ENCODE data around the gene TMEM233. TPM values are rescaled to one million over a fixed set of nuclear protein-coding genes. Genes with fewer than 3 reads are reported as not detected.
"Not testable (repeated sequence)": the region's sequence is repeated elsewhere in the genome, so short reads cannot be mapped to it uniquely, and the experiment has no call there.

The TMEM233 gene
- polyA plus RNA-seq, 1 donor: 0.51 TPM

GRCh38 chr12:119652665-119653064 is 59.1 kb downstream of the TMEM233 start:
- Histone ChIP-seq H3K27ac (ENCODE audit: low read length) (no peak overlapping the region), H3K9me3 (ENCODE audit: control insufficient read depth, low read depth, low read length) (peaks cover 11% of the 10 kb centered on the region), H3K36me3 (ENCODE audit: control insufficient read depth, insufficient read depth, low read length) (no peaks in the 10 kb centered on the region), H3K27me3 (ENCODE audit: control insufficient read depth, insufficient read depth, low read length) (no peaks in the 10 kb centered on the region), H3K4me1 (ENCODE audit: control insufficient read depth, insufficient read depth, low read length) (no peaks in the 10 kb centered on the region), H3K4me3 (ENCODE audit: low read length) (no peak overlapping the region)
- WGBS (ENCODE audit: insufficient coverage, low lambda C conversion rate): no CpG with 5 or more reads among the region's 3 CpGs
- no peak for DNase-seq

GRCh38 chr12:119657001-119657400 is 63.4 kb downstream of the TMEM233 start:
- not testable (repeated sequence) for H3K4me3 ChIP-seq (ENCODE audit: low read length); H3K4me1 ChIP-seq (ENCODE audit: control insufficient read depth, insufficient read depth, low read length); H3K27me3 ChIP-seq (ENCODE audit: control insufficient read depth, insufficient read depth, low read length); H3K36me3 ChIP-seq (ENCODE audit: control insufficient read depth, insufficient read depth, low read length); H3K27ac ChIP-seq (ENCODE audit: low read length); DNase-seq
- H3K9me3 ChIP-seq (ENCODE audit: control insufficient read depth, low read depth, low read length): peaks cover 11% of the 10 kb centered on the region
- WGBS (ENCODE audit: insufficient coverage, low lambda C conversion rate): no CpG with 5 or more reads among the region's 2 CpGs

- not testable (repeated sequence) for H3K36me3 ChIP-seq (ENCODE audit: control insufficient read depth, insufficient read depth, low read length); H3K4me3 ChIP-seq (ENCODE audit: low read length); DNase-seq; H3K4me1 ChIP-seq (ENCODE audit: control insufficient read depth, insufficient read depth, low read length); H3K27me3 ChIP-seq (ENCODE audit: control insufficient read depth, insufficient read depth, low read length); H3K27ac ChIP-seq (ENCODE audit: low read length); H3K9me3 ChIP-seq (ENCODE audit: control insufficient read depth, low read depth, low read length)
- no CpG with 5 or more reads among the region's 6 CpGs for WGBS (ENCODE audit: insufficient coverage, low lambda C conversion rate)
Measured at GRCh38 chr12:119658166-119658565, 64.6 kb downstream of the TMEM233 start.

GRCh38 chr12:119659289-119659897 is 65.8 kb downstream of the TMEM233 start:
- WGBS (ENCODE audit: insufficient coverage, low lambda C conversion rate): 20% methylated on average over 2 of the region's 6 CpGs

GRCh38 chr12:119660076-119660475 is 66.5 kb downstream of the TMEM233 start:
- no peak for DNase-seq
- H3K9me3 ChIP-seq (ENCODE audit: control insufficient read depth, low read depth, low read length): no peaks in the 10 kb centered on the region
- H3K36me3 ChIP-seq (ENCODE audit: control insufficient read depth, insufficient read depth, low read length): no peaks in the 10 kb centered on the region
- H3K27me3 ChIP-seq (ENCODE audit: control insufficient read depth, insufficient read depth, low read length): no peaks in the 10 kb centered on the region
- WGBS (ENCODE audit: insufficient coverage, low lambda C conversion rate): no CpG with 5 or more reads among the region's 5 CpGs
- H3K4me1 ChIP-seq (ENCODE audit: control insufficient read depth, insufficient read depth, low read length): no peaks in the 10 kb centered on the region
- H3K27ac ChIP-seq (ENCODE audit: low read length): no peak overlapping the region
- no peak overlapping the region for H3K4me3 ChIP-seq (ENCODE audit: low read length)

More at GRCh38 chr12:119659289-119659897, 65.8 kb downstream of the TMEM233 start:
- H3K9me3 ChIP-seq (ENCODE audit: control insufficient read depth, low read depth, low read length): no peaks in the 10 kb centered on the region
- no peak overlapping the region for H3K4me3 ChIP-seq (ENCODE audit: low read length)
- H3K27me3 ChIP-seq (ENCODE audit: control insufficient read depth, insufficient read depth, low read length): no peaks in the 10 kb centered on the region
- no peak overlapping the region for H3K27ac ChIP-seq (ENCODE audit: low read length)
- H3K4me1 ChIP-seq (ENCODE audit: control insufficient read depth, insufficient read depth, low read length): no peaks in the 10 kb centered on the region
- DNase-seq: no peak
- H3K36me3 ChIP-seq (ENCODE audit: control insufficient read depth, insufficient read depth, low read length): no peaks in the 10 kb centered on the region

GRCh38 chr12:119661882-119662281 is 68.3 kb downstream of the TMEM233 start:
- Histone ChIP-seq H3K4me3 (ENCODE audit: low read length) (no peak overlapping the region), H3K9me3 (ENCODE audit: control insufficient read depth, low read depth, low read length) (no peaks in the 10 kb centered on the region), H3K27ac (ENCODE audit: low read length) (no peak overlapping the region), H3K27me3 (ENCODE audit: control insufficient read depth, insufficient read depth, low read length) (no peaks in the 10 kb centered on the region), H3K4me1 (ENCODE audit: control insufficient read depth, insufficient read depth, low read length) (no peaks in the 10 kb centered on the region), H3K36me3 (ENCODE audit: control insufficient read depth, insufficient read depth, low read length) (no peaks in the 10 kb centered on the region)
- DNase-seq: no peak
- no CpG with 5 or more reads among the region's 4 CpGs for WGBS (ENCODE audit: insufficient coverage, low lambda C conversion rate)

- Histone ChIP-seq H3K4me3 (ENCODE audit: low read length) (no peak overlapping the region), H3K9me3 (ENCODE audit: control insufficient read depth, low read depth, low read length) (peaks cover 2% of the 10 kb centered on the region), H3K4me1 (ENCODE audit: control insufficient read depth, insufficient read depth, low read length) (peaks cover 2% of the 10 kb centered on the region), H3K27me3 (ENCODE audit: control insufficient read depth, insufficient read depth, low read length) (no peaks in the 10 kb centered on the region), H3K27ac (ENCODE audit: low read length) (no peak overlapping the region), H3K36me3 (ENCODE audit: control insufficient read depth, insufficient read depth, low read length) (no peaks in the 10 kb centered on the region)
- DNase-seq: no peak
- WGBS (ENCODE audit: insufficient coverage, low lambda C conversion rate): no CpG with 5 or more reads among the region's 1 CpG
Measured at GRCh38 chr12:119664642-119665041, 71.1 kb downstream of the TMEM233 start.

- H3K36me3 ChIP-seq (ENCODE audit: control insufficient read depth, insufficient read depth, low read length): no peaks in the 10 kb centered on the region
- WGBS (ENCODE audit: insufficient coverage, low lambda C conversion rate): 100% methylated on average over 2 of the region's 4 CpGs
- DNase-seq: no peak
- no peak overlapping the region for H3K4me3 ChIP-seq (ENCODE audit: low read length)
- peaks cover 8% of the 10 kb centered on the region for H3K4me1 ChIP-seq (ENCODE audit: control insufficient read depth, insufficient read depth, low read length)
- H3K27me3 ChIP-seq (ENCODE audit: control insufficient read depth, insufficient read depth, low read length): no peaks in the 10 kb centered on the region
- no peak overlapping the region for H3K27ac ChIP-seq (ENCODE audit: low read length)
- H3K9me3 ChIP-seq (ENCODE audit: control insufficient read depth, low read depth, low read length): peaks cover 2% of the 10 kb centered on the region
Measured at GRCh38 chr12:119665164-119665929, 71.8 kb downstream of the TMEM233 start.

- 83% methylated on average over 1 of the region's 2 CpGs for WGBS (ENCODE audit: insufficient coverage, low lambda C conversion rate)
- no peak overlapping the region for H3K27ac ChIP-seq (ENCODE audit: low read length)
- no peaks in the 10 kb centered on the region for H3K27me3 ChIP-seq (ENCODE audit: control insufficient read depth, insufficient read depth, low read length)
- no peaks in the 10 kb centered on the region for H3K36me3 ChIP-seq (ENCODE audit: control insufficient read depth, insufficient read depth, low read length)
- no peak overlapping the region for H3K4me3 ChIP-seq (ENCODE audit: low read length)
- peaks cover 2% of the 10 kb centered on the region for H3K9me3 ChIP-seq (ENCODE audit: control insufficient read depth, low read depth, low read length)
- peaks cover 15% of the 10 kb centered on the region for H3K4me1 ChIP-seq (ENCODE audit: control insufficient read depth, insufficient read depth, low read length)
- no peak for DNase-seq
Measured at GRCh38 chr12:119666226-119666795, 72.7 kb downstream of the TMEM233 start.

GRCh38 chr12:119666900-119667576 is 73.5 kb downstream of the TMEM233 start:
- Histone ChIP-seq H3K27me3 (ENCODE audit: control insufficient read depth, insufficient read depth, low read length) (no peaks in the 10 kb centered on the region), H3K36me3 (ENCODE audit: control insufficient read depth, insufficient read depth, low read length) (peaks cover 5% of the 10 kb centered on the region), H3K27ac (ENCODE audit: low read length) (no peak overlapping the region), H3K4me3 (ENCODE audit: low read length) (peak overlapping the region; percentile 100), H3K9me3 (ENCODE audit: control insufficient read depth, low read depth, low read length) (peaks cover 2% of the 10 kb centered on the region), H3K4me1 (ENCODE audit: control insufficient read depth, insufficient read depth, low read length) (peaks cover 17% of the 10 kb centered on the region)
- 75% methylated on average over 2 of the region's 9 CpGs for WGBS (ENCODE audit: insufficient coverage, low lambda C conversion rate)
- no peak for DNase-seq

Data from large intestine (tissue), 3 donors.